Measurements from ENCODE around the gene PCNT. TPM values are rescaled to one million over a fixed set of nuclear protein-coding genes. Genes with fewer than 3 reads are reported as not detected.

The PCNT gene
- total and polyA plus RNA-seq, 2 of the 4 experiments (the other 2 are of a cell fraction) = 10.0 to 19.4 TPM

DNA sequence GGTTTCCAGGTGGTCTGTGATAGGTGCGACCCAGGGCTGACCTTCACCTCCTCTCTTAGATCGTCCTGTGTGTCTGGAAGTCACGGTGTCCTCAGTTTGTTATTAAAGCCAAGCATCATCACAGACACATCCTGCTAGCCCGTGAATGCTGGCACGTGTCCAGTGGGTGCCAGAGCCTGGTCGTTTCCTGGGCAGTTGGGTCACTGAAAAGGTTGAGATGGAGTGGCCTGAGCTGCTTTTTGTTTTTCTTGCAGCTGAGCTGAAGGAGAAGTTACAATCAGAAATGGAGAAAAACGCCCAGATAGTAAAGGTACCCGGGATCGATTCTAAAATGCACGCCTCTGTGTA lies 23.2 kb downstream of the PCNT start:
- Histone ChIP-seq H3K4ac (ENCODE audit: low read depth, low read length) (no peak overlapping the region), H3K14ac (replicated peaks; ENCODE audit: low read depth, low read length) (no peak overlapping the region), H3K27me3 (ENCODE audit: control insufficient read depth, insufficient read depth, low read length) (no peaks in the 10 kb centered on the region), H4K20me1 (ENCODE audit: insufficient read depth, low read length) (no peaks in the 10 kb centered on the region), H2AFZ (replicated peaks; ENCODE audit: low read length, poor library complexity) (no peak overlapping the region), H3K36me3 (ENCODE audit: control insufficient read depth, insufficient read depth, low read length) (peaks cover 54% of the 10 kb centered on the region), H3K4me2 (ENCODE audit: low read depth, low read length) (no peak overlapping the region), H3K9me3 (ENCODE audit: control insufficient read depth, insufficient read depth, low read length) (no peaks in the 10 kb centered on the region), H3K9ac (ENCODE audit: low read depth, low read length) (no peak overlapping the region), H3K79me1 (ENCODE audit: low read depth in 1 of 2, low read length in 2 of 2) (peaks cover 13 to 37% of the 10 kb centered on the region in 2 experiments), H3K9me1 (ENCODE audit: insufficient read depth, low read length) (no peaks in the 10 kb centered on the region), H3K23ac (ENCODE audit: low read depth, low read length) (no peak overlapping the region), H2BK20ac (ENCODE audit: low read depth, low read length) (no peak overlapping the region), H3K18ac (ENCODE audit: low read depth, low read length) (no peak overlapping the region), H4K8ac (ENCODE audit: low read depth in 2 of 2, low read length in 2 of 2) (no peak overlapping the region), H2BK15ac (ENCODE audit: low read depth, low read length) (no peak overlapping the region), H3K56ac (ENCODE audit: extremely low read depth, insufficient read depth, low read length) (no peak overlapping the region), H4K91ac (ENCODE audit: insufficient read depth, low read depth, low read length) (no peak overlapping the region), H3K4me3 (ENCODE audit: insufficient read depth, low read depth, low read length) (no peak overlapping the region), H4K5ac (ENCODE audit: low read depth, low read length) (no peak overlapping the region), H3K4me1 (ENCODE audit: control insufficient read depth, insufficient read depth, low read length) (no peaks in the 10 kb centered on the region), H2BK5ac (ENCODE audit: low read depth, low read length, poor library complexity, severe bottlenecking) (no peak overlapping the region), H2AK9ac (replicated peaks; ENCODE audit: low read depth, low read length, poor library complexity) (no peak overlapping the region), H2BK120ac (ENCODE audit: low read depth, low read length) (no peak overlapping the region), H2AK5ac (ENCODE audit: low read depth, low read length) (no peak overlapping the region), H3K27ac (ENCODE audit: insufficient read depth, low read length) (no peak overlapping the region)
- TF ChIP-seq RAD21 (IDR thresholded peaks at IDR 0.05; ENCODE audit: low read length) (no peak), MXI1 (IDR thresholded peaks at IDR 0.05; ENCODE audit: borderline replicate concordance, low read depth, low read length) (no peak), MAZ (IDR thresholded peaks at IDR 0.05; ENCODE audit: borderline replicate concordance, low read depth, low read length) (no peak), NFE2L2 (IDR thresholded peaks at IDR 0.05; ENCODE audit: low read depth, low read length) (no peak), FOS (IDR thresholded peaks at IDR 0.05; ENCODE audit: low read depth, low read length) (no peak), POLR2A (IDR thresholded peaks at IDR 0.05; ENCODE audit: low read depth, low read length) (no peak), MAFK (IDR thresholded peaks at IDR 0.05; ENCODE audit: low read depth, low read length) (no peak), CEBPB (IDR thresholded peaks at IDR 0.05; ENCODE audit: low read depth, low read length) (no peak)
- ChIA-PET CTCF (no interaction called here), POLR2A (ENCODE audit: unreplicated experiment) (no interaction called here)
- intact Hi-C loops (cut with micrococcal nuclease) (no loop called here), dilution Hi-C loops (cut with HindIII; ENCODE audit: low sequenced_read_pairs, unreplicated experiment) (no loop called here), in situ Hi-C loops (cut with MboI; ENCODE audit: low sequenced_read_pairs) (no loop called here)
- WGBS, 2 experiments (ENCODE audit: extremely low coverage in 2 of 2, insufficient read length in 1 of 2) = 100% methylated on average over 1 of the region's 10 CpGs; no CpG with 5 or more reads in 1 of the 2 experiments
- no TSS peak for BruUV-seq (replicated peaks)
- DNase-seq = no peak
- ATAC-seq (ENCODE audit: low read depth) = no peak
